ENCODE data around the gene NAV2.

The NAV2 gene

DNA sequence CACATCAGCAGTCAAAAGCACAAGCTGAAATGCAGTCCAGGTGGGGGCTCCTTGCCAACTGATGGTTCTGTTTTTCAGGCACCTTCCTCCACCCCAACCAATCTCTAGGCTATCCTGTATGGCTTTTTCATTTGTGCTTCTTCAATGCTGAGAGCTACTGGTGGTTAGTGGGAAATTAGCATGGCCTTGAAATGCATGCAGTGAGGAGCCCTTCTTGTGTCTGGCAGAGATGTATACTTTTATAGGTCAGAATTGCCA, 167.4 kb downstream of the NAV2 start:
- TF ChIP-seq, protein P1, sequence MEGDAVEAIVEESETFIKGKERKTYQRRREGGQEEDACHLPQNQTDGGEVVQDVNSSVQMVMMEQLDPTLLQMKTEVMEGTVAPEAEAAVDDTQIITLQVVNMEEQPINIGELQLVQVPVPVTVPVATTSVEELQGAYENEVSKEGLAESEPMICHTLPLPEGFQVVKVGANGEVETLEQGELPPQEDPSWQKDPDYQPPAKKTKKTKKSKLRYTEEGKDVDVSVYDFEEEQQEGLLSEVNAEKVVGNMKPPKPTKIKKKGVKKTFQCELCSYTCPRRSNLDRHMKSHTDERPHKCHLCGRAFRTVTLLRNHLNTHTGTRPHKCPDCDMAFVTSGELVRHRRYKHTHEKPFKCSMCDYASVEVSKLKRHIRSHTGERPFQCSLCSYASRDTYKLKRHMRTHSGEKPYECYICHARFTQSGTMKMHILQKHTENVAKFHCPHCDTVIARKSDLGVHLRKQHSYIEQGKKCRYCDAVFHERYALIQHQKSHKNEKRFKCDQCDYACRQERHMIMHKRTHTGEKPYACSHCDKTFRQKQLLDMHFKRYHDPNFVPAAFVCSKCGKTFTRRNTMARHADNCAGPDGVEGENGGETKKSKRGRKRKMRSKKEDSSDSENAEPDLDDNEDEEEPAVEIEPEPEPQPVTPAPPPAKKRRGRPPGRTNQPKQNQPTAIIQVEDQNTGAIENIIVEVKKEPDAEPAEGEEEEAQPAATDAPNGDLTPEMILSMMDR (IDR thresholded peaks at IDR 0.05; ENCODE audit: extremely low read depth, insufficient read depth, missing control alignments), result no peak
- DNase-seq (ENCODE audit: low spot score), result no peak
- in situ Hi-C loops (cut with MboI; ENCODE audit: low pct_unique_long_range_greater_than_20kb, low sequenced_read_pairs, unreplicated experiment), result no loop called here

DNA sequence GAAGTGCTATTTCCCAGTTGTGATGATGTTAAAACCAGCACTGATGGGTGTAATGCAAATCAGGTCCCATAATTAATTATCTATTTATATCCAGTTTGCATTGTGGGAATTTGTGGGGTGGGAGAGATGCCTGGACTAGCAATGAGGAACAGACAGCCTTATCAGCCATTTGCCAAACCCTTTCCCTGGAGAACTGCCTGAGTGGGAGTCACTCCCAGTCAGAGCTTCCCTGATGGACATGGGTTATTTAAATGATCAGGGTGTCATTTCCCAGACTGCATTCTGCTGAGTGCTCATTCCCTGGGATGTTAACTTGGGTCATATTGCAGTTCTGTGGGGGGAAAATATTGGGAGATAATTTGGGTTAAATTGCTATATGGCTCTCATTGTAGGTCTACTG, 168.5 kb downstream of the NAV2 start:
- in situ Hi-C loops (cut with MboI; ENCODE audit: low pct_unique_long_range_greater_than_20kb, low sequenced_read_pairs, unreplicated experiment), result no loop called here
- no peak for DNase-seq (ENCODE audit: low spot score)
- TF ChIP-seq, protein P1 (IDR thresholded peaks at IDR 0.05; ENCODE audit: extremely low read depth, insufficient read depth, missing control alignments), result no peak

DNA sequence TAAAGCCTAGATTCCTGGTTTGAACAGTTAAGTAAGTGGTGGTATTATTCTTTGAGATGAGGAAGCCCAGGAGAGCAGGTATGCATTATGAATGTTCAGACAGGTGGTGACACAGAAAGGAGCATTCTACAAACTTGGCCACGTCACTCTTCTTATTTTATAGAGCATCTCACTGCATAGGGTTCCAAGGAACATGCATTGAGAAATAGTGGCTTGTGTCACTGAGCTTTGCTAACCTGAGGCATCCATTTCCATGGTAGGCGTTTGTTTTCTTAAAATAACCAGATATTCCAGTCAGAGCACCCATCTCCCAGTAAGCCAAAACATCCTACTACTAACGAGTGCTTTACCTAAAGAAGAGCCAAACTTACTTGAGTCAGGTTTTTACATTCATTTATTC, 169.7 kb downstream of the NAV2 start:
- TF ChIP-seq, protein P1 (IDR thresholded peaks at IDR 0.05; ENCODE audit: extremely low read depth, insufficient read depth, missing control alignments), result no peak
- in situ Hi-C loops (cut with MboI; ENCODE audit: low pct_unique_long_range_greater_than_20kb, low sequenced_read_pairs, unreplicated experiment), result no loop called here

DNA sequence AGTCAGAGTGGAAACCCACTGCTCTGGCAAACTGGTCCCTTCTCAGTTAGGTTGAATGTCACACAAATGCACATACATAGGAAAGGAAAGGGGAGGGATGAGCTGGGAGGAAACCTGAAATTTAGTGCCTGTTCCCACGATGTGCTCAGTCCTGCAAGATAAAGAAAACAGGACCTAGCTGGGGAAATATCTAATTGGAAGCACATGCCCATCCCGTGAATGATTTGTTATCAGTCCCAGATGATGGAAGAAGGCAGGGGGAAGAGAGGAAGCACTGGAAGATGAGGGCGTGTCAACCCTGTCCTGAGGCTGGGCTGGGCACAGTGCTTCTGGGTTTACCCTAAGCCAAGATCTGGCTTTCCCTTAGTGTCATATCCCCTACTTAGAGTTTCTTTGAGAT, 173.9 kb downstream of the NAV2 start:
- TF ChIP-seq, protein P1 (IDR thresholded peaks at IDR 0.05; ENCODE audit: extremely low read depth, insufficient read depth, missing control alignments), result no peak
- DNase-seq (ENCODE audit: low spot score), result no peak
- in situ Hi-C loops (cut with MboI; ENCODE audit: low pct_unique_long_range_greater_than_20kb, low sequenced_read_pairs, unreplicated experiment), result no loop called here

More for the DNA sequence above, 169.7 kb downstream of the NAV2 start:
- no peak for DNase-seq (ENCODE audit: low spot score)

DNA sequence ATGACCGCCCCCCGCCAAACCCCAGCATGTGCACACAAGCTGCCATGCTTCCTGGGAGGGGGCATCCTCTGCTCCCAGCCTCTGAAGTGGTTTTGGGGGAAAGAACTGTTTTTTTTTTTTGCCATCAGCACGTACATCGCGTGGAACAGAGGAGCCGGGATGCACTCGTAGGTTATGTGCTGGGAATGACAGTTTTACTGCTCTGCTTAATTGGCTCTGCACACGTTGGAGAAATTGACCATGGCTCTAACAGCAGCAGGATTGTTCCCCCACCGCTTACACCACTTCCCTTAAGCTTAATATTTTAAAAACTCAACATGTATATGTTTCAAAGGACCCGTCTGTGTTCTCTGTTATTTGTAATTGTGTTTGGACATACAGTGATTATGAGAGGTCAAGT, 175.2 kb downstream of the NAV2 start:
- TF ChIP-seq, protein P1 (IDR thresholded peaks at IDR 0.05; ENCODE audit: extremely low read depth, insufficient read depth, missing control alignments), result no peak
- no peak for DNase-seq (ENCODE audit: low spot score)
- in situ Hi-C loops (cut with MboI; ENCODE audit: low pct_unique_long_range_greater_than_20kb, low sequenced_read_pairs, unreplicated experiment), result no loop called here

DNA sequence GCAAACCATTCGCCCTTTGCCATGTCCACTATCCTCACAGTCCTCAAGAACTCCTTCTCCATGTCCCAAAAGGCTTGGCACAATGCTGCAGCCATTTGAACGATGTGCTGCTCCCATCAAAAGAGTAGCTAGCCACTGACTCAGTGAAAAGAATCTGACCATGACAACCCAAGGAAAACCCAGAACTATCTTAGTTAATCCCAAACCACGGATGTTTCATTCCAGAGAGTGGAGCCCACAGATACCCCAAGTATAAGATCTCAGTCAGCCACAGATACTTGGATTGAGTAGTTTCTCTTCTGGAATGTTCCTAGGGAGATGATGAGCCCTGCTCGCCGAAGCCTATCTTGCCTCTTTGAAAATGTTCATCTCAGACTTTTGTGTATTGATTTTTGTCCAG, 176.9 kb downstream of the NAV2 start:
- TF ChIP-seq, protein P1 (IDR thresholded peaks at IDR 0.05; ENCODE audit: extremely low read depth, insufficient read depth, missing control alignments), result no peak
- no peak for DNase-seq (ENCODE audit: low spot score)
- in situ Hi-C loops (cut with MboI; ENCODE audit: low pct_unique_long_range_greater_than_20kb, low sequenced_read_pairs, unreplicated experiment), result no loop called here

DNA sequence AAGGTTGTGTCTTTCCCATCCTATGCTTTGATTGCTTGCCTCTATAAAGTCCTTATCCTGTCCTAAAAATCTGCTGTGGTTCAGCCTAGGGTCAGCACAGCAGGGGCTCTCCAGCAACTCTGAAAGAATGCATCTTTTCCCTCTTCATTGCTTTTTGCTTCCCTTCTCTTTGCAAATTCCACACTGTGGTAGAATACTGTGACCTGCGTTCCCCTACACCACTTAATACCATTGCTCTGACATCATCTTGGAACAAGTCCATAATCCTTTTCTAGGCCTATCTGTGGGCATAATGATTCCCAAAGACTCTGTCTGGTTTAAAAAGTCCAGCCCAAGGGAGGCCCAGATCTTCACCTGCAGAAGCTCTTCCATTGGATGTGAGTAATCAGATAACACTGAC, 177.7 kb downstream of the NAV2 start:
- no peak for DNase-seq (ENCODE audit: low spot score)
- TF ChIP-seq, protein P1 (IDR thresholded peaks at IDR 0.05; ENCODE audit: extremely low read depth, insufficient read depth, missing control alignments), result no peak
- in situ Hi-C loops (cut with MboI; ENCODE audit: low pct_unique_long_range_greater_than_20kb, low sequenced_read_pairs, unreplicated experiment), result no loop called here

Measured in GM13977 (cell line).